SK-N-SH (cell line): Measurements from ENCODE around the gene RASSF1.

Experiments used
- EP300 ChIP-seq, 2 experiments: IDR thresholded peaks; 2 replicates each; pipeline versions ENCODE4 v1.4.0 to v1.6.1; 2012; ENCODE audit warnings: borderline replicate concordance in 1 of 2, low read depth in 1 of 2, low read length in 1 of 2
- FOXM1 ChIP-seq: IDR thresholded peaks from 2 replicates; pipeline ENCODE4 v1.4.0; 2012; ENCODE audit warnings: low read depth, mild to moderate bottlenecking
- GABPA ChIP-seq: IDR thresholded peaks from 2 replicates; pipeline ENCODE4 v1.4.0; 2012; ENCODE audit warnings: low read depth, mild to moderate bottlenecking
- JUND ChIP-seq: IDR thresholded peaks from 2 replicates; pipeline ENCODE4 v1.4.0; 2012
- RFX5 ChIP-seq: IDR thresholded peaks from 2 replicates; pipeline ENCODE4 v1.6.1; 2012; ENCODE audit warnings: mild to moderate bottlenecking, improper control_type of control experiment, low read length
- SMC3 ChIP-seq: IDR thresholded peaks from 2 replicates; pipeline ENCODE4 v1.6.1; 2012; ENCODE audit warnings: low read depth, low read length, improper control_type of control experiment
- TCF12 ChIP-seq: IDR thresholded peaks from 2 replicates; pipeline ENCODE4 v1.4.0; 2012
- ZBTB33 ChIP-seq: IDR thresholded peaks from 2 replicates; pipeline ENCODE4 v1.4.0; 2012; ENCODE audit warnings: low read depth, borderline replicate concordance
- TF ChIP-seq, protein P1 (sequence below): fragments of 200-600 bp; sonication (generic); IDR thresholded peaks from 2 replicates; pipeline ENCODE4 v1.6.1; 2017; ENCODE audit warnings: antibody characterized with exemption, mild to moderate bottlenecking, moderate library complexity
- TF ChIP-seq, protein P2 (sequence below): IDR thresholded peaks from 2 replicates; pipeline ENCODE4; 2012
- TF ChIP-seq, protein P3 (sequence below): IDR thresholded peaks from 2 replicates; pipeline ENCODE4 v1.4.0; 2012; ENCODE audit warnings: low read depth, borderline replicate concordance
- TF ChIP-seq, protein P4 (sequence below): fragments of 150-350 bp; IDR thresholded peaks from 2 replicates; pipeline ENCODE4 v1.6.1; 2017; ENCODE audit warnings: antibody characterized with exemption, low read length, low read depth, borderline replicate concordance
- TF ChIP-seq, protein P5 (sequence below): IDR thresholded peaks from 2 replicates; pipeline ENCODE4 v1.6.1; 2012; ENCODE audit warnings: mild to moderate bottlenecking, low read depth, low read length, moderate library complexity

DNA sequence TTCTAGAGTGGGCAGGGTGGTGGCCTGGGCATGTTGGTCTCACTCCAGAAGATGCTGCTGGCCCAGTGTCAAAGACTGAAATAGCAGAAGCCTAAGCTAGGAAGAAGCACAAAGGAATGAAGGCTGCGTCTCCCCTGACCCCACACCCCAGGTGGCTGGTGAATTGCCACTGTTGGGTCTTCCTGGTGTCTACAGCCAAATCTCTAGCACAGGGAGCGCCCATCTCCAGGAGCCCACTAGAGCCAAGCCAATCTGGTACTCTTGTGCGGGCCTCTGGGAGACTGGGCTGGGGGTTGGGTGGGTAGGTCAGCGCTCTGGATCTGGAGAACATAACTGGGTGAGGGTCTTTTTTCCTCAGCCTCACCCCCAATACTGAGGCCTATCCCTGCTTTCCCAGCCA is 13.5 kb downstream of the RASSF1 start:
- TF ChIP-seq SMC3 = no peak
- TF ChIP-seq, protein P1, sequence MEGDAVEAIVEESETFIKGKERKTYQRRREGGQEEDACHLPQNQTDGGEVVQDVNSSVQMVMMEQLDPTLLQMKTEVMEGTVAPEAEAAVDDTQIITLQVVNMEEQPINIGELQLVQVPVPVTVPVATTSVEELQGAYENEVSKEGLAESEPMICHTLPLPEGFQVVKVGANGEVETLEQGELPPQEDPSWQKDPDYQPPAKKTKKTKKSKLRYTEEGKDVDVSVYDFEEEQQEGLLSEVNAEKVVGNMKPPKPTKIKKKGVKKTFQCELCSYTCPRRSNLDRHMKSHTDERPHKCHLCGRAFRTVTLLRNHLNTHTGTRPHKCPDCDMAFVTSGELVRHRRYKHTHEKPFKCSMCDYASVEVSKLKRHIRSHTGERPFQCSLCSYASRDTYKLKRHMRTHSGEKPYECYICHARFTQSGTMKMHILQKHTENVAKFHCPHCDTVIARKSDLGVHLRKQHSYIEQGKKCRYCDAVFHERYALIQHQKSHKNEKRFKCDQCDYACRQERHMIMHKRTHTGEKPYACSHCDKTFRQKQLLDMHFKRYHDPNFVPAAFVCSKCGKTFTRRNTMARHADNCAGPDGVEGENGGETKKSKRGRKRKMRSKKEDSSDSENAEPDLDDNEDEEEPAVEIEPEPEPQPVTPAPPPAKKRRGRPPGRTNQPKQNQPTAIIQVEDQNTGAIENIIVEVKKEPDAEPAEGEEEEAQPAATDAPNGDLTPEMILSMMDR = no peak
- TF ChIP-seq, protein P2, sequence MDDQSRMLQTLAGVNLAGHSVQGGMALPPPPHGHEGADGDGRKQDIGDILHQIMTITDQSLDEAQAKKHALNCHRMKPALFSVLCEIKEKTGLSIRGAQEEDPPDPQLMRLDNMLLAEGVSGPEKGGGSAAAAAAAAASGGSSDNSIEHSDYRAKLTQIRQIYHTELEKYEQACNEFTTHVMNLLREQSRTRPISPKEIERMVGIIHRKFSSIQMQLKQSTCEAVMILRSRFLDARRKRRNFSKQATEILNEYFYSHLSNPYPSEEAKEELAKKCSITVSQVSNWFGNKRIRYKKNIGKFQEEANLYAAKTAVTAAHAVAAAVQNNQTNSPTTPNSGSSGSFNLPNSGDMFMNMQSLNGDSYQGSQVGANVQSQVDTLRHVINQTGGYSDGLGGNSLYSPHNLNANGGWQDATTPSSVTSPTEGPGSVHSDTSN = no peak
- TF ChIP-seq, protein P3, sequence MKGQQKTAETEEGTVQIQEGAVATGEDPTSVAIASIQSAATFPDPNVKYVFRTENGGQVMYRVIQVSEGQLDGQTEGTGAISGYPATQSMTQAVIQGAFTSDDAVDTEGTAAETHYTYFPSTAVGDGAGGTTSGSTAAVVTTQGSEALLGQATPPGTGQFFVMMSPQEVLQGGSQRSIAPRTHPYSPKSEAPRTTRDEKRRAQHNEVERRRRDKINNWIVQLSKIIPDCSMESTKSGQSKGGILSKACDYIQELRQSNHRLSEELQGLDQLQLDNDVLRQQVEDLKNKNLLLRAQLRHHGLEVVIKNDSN = no peak
- no peak for TF ChIP-seq GABPA
- TF ChIP-seq RFX5 = no peak
- TF ChIP-seq FOXM1 = no peak
- TF ChIP-seq, protein P4, sequence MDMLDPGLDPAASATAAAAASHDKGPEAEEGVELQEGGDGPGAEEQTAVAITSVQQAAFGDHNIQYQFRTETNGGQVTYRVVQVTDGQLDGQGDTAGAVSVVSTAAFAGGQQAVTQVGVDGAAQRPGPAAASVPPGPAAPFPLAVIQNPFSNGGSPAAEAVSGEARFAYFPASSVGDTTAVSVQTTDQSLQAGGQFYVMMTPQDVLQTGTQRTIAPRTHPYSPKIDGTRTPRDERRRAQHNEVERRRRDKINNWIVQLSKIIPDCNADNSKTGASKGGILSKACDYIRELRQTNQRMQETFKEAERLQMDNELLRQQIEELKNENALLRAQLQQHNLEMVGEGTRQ = no peak
- no peak for TF ChIP-seq EP300 (IDR thresholded peaks at IDR 0.05; ENCODE audit: borderline replicate concordance in 1 of 2, low read depth in 1 of 2, low read length in 1 of 2)
- TF ChIP-seq JUND = no peak
- TF ChIP-seq, protein P5, sequence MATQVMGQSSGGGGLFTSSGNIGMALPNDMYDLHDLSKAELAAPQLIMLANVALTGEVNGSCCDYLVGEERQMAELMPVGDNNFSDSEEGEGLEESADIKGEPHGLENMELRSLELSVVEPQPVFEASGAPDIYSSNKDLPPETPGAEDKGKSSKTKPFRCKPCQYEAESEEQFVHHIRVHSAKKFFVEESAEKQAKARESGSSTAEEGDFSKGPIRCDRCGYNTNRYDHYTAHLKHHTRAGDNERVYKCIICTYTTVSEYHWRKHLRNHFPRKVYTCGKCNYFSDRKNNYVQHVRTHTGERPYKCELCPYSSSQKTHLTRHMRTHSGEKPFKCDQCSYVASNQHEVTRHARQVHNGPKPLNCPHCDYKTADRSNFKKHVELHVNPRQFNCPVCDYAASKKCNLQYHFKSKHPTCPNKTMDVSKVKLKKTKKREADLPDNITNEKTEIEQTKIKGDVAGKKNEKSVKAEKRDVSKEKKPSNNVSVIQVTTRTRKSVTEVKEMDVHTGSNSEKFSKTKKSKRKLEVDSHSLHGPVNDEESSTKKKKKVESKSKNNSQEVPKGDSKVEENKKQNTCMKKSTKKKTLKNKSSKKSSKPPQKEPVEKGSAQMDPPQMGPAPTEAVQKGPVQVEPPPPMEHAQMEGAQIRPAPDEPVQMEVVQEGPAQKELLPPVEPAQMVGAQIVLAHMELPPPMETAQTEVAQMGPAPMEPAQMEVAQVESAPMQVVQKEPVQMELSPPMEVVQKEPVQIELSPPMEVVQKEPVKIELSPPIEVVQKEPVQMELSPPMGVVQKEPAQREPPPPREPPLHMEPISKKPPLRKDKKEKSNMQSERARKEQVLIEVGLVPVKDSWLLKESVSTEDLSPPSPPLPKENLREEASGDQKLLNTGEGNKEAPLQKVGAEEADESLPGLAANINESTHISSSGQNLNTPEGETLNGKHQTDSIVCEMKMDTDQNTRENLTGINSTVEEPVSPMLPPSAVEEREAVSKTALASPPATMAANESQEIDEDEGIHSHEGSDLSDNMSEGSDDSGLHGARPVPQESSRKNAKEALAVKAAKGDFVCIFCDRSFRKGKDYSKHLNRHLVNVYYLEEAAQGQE = no peak
- no peak for TF ChIP-seq TCF12
- no peak for TF ChIP-seq ZBTB33
